Measurements from ENCODE around the gene SLC25A30. TPM values are rescaled to one million over a fixed set of nuclear protein-coding genes. Genes with fewer than 3 reads are reported as not detected.

Gene SLC25A30
- total and polyA plus RNA-seq, 2 of the 13 experiments (the other 11 are each of a cell fraction or from before 2014, with no cell fraction given): 19.6 to 22.5 TPM

DNA sequence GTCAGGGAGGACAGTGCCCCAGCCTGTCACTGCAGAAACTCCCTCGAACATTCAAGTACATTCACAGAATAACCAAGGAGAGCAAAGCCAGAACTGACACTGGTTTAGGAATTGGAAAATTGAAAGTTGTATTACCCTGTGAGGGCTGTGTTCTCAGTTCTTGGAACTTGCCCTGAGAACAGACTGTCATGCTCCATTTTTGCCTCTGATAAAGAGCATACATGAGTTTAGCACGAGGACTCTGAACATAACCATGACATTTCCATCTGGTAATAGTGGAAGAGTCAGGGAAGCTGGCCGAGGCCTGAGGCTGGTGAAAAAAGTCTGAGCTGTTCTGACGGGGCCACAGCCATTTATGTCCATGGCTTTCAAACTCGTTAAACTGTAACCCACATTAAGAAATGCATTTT, 15.2 kb upstream of the SLC25A30 start (continued):
- TF ChIP-seq, protein P1, sequence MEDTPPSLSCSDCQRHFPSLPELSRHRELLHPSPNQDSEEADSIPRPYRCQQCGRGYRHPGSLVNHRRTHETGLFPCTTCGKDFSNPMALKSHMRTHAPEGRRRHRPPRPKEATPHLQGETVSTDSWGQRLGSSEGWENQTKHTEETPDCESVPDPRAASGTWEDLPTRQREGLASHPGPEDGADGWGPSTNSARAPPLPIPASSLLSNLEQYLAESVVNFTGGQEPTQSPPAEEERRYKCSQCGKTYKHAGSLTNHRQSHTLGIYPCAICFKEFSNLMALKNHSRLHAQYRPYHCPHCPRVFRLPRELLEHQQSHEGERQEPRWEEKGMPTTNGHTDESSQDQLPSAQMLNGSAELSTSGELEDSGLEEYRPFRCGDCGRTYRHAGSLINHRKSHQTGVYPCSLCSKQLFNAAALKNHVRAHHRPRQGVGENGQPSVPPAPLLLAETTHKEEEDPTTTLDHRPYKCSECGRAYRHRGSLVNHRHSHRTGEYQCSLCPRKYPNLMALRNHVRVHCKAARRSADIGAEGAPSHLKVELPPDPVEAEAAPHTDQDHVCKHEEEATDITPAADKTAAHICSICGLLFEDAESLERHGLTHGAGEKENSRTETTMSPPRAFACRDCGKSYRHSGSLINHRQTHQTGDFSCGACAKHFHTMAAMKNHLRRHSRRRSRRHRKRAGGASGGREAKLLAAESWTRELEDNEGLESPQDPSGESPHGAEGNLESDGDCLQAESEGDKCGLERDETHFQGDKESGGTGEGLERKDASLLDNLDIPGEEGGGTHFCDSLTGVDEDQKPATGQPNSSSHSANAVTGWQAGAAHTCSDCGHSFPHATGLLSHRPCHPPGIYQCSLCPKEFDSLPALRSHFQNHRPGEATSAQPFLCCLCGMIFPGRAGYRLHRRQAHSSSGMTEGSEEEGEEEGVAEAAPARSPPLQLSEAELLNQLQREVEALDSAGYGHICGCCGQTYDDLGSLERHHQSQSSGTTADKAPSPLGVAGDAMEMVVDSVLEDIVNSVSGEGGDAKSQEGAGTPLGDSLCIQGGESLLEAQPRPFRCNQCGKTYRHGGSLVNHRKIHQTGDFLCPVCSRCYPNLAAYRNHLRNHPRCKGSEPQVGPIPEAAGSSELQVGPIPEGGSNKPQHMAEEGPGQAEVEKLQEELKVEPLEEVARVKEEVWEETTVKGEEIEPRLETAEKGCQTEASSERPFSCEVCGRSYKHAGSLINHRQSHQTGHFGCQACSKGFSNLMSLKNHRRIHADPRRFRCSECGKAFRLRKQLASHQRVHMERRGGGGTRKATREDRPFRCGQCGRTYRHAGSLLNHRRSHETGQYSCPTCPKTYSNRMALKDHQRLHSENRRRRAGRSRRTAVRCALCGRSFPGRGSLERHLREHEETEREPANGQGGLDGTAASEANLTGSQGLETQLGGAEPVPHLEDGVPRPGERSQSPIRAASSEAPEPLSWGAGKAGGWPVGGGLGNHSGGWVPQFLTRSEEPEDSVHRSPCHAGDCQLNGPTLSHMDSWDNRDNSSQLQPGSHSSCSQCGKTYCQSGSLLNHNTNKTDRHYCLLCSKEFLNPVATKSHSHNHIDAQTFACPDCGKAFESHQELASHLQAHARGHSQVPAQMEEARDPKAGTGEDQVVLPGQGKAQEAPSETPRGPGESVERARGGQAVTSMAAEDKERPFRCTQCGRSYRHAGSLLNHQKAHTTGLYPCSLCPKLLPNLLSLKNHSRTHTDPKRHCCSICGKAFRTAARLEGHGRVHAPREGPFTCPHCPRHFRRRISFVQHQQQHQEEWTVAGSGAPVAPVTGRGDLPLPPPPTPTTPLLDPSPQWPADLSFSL (CRISPR knock-in tag; IDR thresholded peaks at IDR 0.05): no peak
- TF ChIP-seq, protein P2, sequence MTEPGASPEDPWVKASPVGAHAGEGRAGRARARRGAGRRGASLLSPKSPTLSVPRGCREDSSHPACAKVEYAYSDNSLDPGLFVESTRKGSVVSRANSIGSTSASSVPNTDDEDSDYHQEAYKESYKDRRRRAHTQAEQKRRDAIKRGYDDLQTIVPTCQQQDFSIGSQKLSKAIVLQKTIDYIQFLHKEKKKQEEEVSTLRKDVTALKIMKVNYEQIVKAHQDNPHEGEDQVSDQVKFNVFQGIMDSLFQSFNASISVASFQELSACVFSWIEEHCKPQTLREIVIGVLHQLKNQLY (CRISPR knock-in tag; IDR thresholded peaks at IDR 0.05): no peak
- 0 out of 2 replicates have a peak, but pooled peaks have one; percentile 31 for TF ChIP-seq ZNF766 (CRISPR knock-in tag; IDR thresholded peaks at IDR 0.05; ENCODE audit: borderline replicate concordance)
- TF ChIP-seq ZNF20 (CRISPR knock-in tag; IDR thresholded peaks at IDR 0.05): no peak
- no peak for TF ChIP-seq ELF4 (CRISPR knock-in tag; IDR thresholded peaks at IDR 0.05; ENCODE audit: borderline replicate concordance)
- no peak for TF ChIP-seq NFE2L2 (IDR thresholded peaks at IDR 0.05; ENCODE audit: low read length)
- TF ChIP-seq KDM3A (CRISPR knock-in tag; IDR thresholded peaks at IDR 0.05; ENCODE audit: low read depth): no peak
- TF ChIP-seq SPEN (CRISPR knock-in tag; IDR thresholded peaks at IDR 0.05; ENCODE audit: low read depth): peak; percentile 33; the same call in 1 of the 2 replicates
- peak; percentile 62 for TF ChIP-seq POLR2AphosphoS5 (IDR thresholded peaks at IDR 0.05; ENCODE audit: low read depth, low read length)
- TF ChIP-seq PHF5A (CRISPR knock-in tag; IDR thresholded peaks at IDR 0.05; ENCODE audit: low read depth, unreplicated experiment): no peak
- TF ChIP-seq ZC3H4 (CRISPR knock-in tag; IDR thresholded peaks at IDR 0.05; ENCODE audit: borderline replicate concordance): no peak
- TF ChIP-seq HDAC2 (CRISPR knock-in tag; IDR thresholded peaks at IDR 0.05): 0 out of 2 replicates have a peak, but pooled peaks have one; percentile 31
- TF ChIP-seq MIXL1 (CRISPR knock-in tag; IDR thresholded peaks at IDR 0.05): 0 out of 2 replicates have a peak, but pooled peaks have one; percentile 45
- TF ChIP-seq ZMYM3 (CRISPR knock-in tag; IDR thresholded peaks at IDR 0.05): no peak; the same call in 1 of the 2 replicates
- TF ChIP-seq, protein P3, sequence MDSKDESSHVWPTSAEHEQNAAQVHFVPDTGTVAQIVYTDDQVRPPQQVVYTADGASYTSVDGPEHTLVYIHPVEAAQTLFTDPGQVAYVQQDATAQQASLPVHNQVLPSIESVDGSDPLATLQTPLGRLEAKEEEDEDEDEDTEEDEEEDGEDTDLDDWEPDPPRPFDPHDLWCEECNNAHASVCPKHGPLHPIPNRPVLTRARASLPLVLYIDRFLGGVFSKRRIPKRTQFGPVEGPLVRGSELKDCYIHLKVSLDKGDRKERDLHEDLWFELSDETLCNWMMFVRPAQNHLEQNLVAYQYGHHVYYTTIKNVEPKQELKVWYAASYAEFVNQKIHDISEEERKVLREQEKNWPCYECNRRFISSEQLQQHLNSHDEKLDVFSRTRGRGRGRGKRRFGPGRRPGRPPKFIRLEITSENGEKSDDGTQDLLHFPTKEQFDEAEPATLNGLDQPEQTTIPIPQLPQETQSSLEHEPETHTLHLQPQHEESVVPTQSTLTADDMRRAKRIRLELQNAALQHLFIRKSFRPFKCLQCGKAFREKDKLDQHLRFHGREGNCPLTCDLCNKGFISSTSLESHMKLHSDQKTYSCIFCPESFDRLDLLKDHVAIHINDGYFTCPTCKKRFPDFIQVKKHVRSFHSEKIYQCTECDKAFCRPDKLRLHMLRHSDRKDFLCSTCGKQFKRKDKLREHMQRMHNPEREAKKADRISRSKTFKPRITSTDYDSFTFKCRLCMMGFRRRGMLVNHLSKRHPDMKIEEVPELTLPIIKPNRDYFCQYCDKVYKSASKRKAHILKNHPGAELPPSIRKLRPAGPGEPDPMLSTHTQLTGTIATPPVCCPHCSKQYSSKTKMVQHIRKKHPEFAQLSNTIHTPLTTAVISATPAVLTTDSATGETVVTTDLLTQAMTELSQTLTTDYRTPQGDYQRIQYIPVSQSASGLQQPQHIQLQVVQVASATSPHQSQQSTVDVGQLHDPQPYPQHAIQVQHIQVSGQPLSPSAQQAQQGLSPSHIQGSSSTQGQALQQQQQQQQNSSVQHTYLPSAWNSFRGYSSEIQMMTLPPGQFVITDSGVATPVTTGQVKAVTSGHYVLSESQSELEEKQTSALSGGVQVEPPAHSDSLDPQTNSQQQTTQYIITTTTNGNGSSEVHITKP (CRISPR knock-in tag; IDR thresholded peaks at IDR 0.05; ENCODE audit: low read depth): no peak
- 0 out of 2 replicates have a peak, but pooled peaks have one; percentile 30 for TF ChIP-seq RXRB (CRISPR knock-in tag; IDR thresholded peaks at IDR 0.05; ENCODE audit: borderline replicate concordance)

Data from HepG2 (cell line).